HepG2 (cell line): ENCODE measurements around the gene FMNL1. TPM values are rescaled to one million over a fixed set of nuclear protein-coding genes. Genes with fewer than 3 reads are reported as not detected.

Experiments used
- ATM ChIP-seq: fragments of 450-650 bp; IDR thresholded peaks from 2 replicates; pipeline ENCODE4 v1.7.1; 2017; ENCODE audit warnings: mild to moderate bottlenecking, borderline replicate concordance
- BCLAF1 ChIP-seq: fragments of 450-650 bp; IDR thresholded peaks from 2 replicates; pipeline ENCODE4 v1.6.1; 2017; ENCODE audit warnings: mild to moderate bottlenecking
- CC2D1A ChIP-seq: sonication (generic); formaldehyde crosslinking; IDR thresholded peaks from 2 replicates; pipeline ENCODE4 v1.8.1; 2023; ENCODE audit warnings: mild to moderate bottlenecking, missing genetic modification reagents
- JUND ChIP-seq: sonication (generic); formaldehyde crosslinking; IDR thresholded peaks from 2 replicates; pipeline ENCODE4 v1.8.0; 2022; ENCODE audit warnings: mild to moderate bottlenecking, missing genetic modification reagents
- MAX ChIP-seq: IDR thresholded peaks from 2 replicates; pipeline ENCODE4 v1.6.1; 2012; ENCODE audit warnings: inconsistent platforms
- MYNN ChIP-seq: sonication (generic); formaldehyde crosslinking; IDR thresholded peaks from 2 replicates; pipeline ENCODE4 v1.4.0; 2020; ENCODE audit warnings: mild to moderate bottlenecking, low read depth, missing genetic modification reagents
- PATZ1 ChIP-seq: sonication (generic); formaldehyde crosslinking; IDR thresholded peaks from 2 replicates; pipeline ENCODE4 v1.4.0; 2020; ENCODE audit warnings: missing genetic modification reagents
- ZBTB26 ChIP-seq: IDR thresholded peaks from 2 replicates; pipeline ENCODE4 v1.6.1; 2016; ENCODE audit warnings: missing compliant biosample characterization, missing genetic modification reagents, borderline replicate concordance
- ZNF24 ChIP-seq: fragments of 450-650 bp; IDR thresholded peaks from 2 replicates; pipeline ENCODE4 v1.6.1; 2017; ENCODE audit warnings: antibody characterized with exemption, mild to moderate bottlenecking
- ZNF274 ChIP-seq: sonication (generic); formaldehyde crosslinking; IDR thresholded peaks from 2 replicates; pipeline ENCODE4 v1.5.1; 2020; ENCODE audit warnings: mild to moderate bottlenecking, missing genetic modification reagents
- ZNF407 ChIP-seq: sonication (generic); formaldehyde crosslinking; IDR thresholded peaks from one replicate; pipeline ENCODE4 v1.5.1; 2020; ENCODE audit warnings: mild to moderate bottlenecking, missing genetic modification reagents; ENCODE audit errors: not compliant biosample characterization
- ZNF703 ChIP-seq: sonication (generic); formaldehyde crosslinking; IDR thresholded peaks from 2 replicates; pipeline ENCODE4 v1.5.1; 2020; ENCODE audit warnings: missing genetic modification reagents, mild to moderate bottlenecking, moderate library complexity, borderline replicate concordance
- ZNF891 ChIP-seq: sonication (generic); formaldehyde crosslinking; IDR thresholded peaks from 2 replicates; pipeline ENCODE4 v1.5.0; 2020; ENCODE audit warnings: mild to moderate bottlenecking, missing genetic modification reagents
- ZSCAN25 ChIP-seq: sonication (generic); formaldehyde crosslinking; IDR thresholded peaks from 2 replicates; pipeline ENCODE4 v1.8.0; 2022; ENCODE audit warnings: mild to moderate bottlenecking, missing genetic modification reagents
- polyA plus RNA-seq, 8 experiments: library from polyadenylated mRNA; depleted of rRNA in 3 of 8; stranded (reverse) in 7 of 8; unstranded in 1 of 8; fragments of >200 nt; fragmentation: Illumina TruSeq in 4 of 8; extraction: Trizol in 4 of 8; gene quantifications; 2 replicates each; pipeline versions ENCODE4 v1.2.1 to v1.2.3, GENCODE V29; 2011 to 2016; ENCODE audit warnings: low read depth in 4 of 8, missing spikeins in 1 of 8, mixed read lengths in 1 of 8; ENCODE audit not compliant: insufficient read depth in 1 of 8
- total RNA-seq, 5 experiments: library from RNA; depleted of rRNA; stranded (reverse); fragments of >200 nt; fragmentation: Illumina TruSeq; extraction: Trizol; gene quantifications; 2 replicates each; pipeline ENCODE4 v1.2.3, GENCODE V29; 2016; ENCODE audit warnings: low read depth in 1 of 5

Gene FMNL1
- total and polyA plus RNA-seq, 2 of the 13 experiments (the other 11 are each of a cell fraction or from before 2014, with no cell fraction given), result 0.53 to 0.70 TPM

- TF ChIP-seq ZNF407 (CRISPR knock-in tag) (peak; percentile 27), BCLAF1 (no peak), PATZ1 (CRISPR knock-in tag) (peak; percentile 85), JUND (no peak), ZSCAN25 (CRISPR knock-in tag) (0 out of 2 replicates have a peak, but pooled peaks have one; percentile 32), MAX (0 out of 2 replicates have a peak, but pooled peaks have one; percentile 3), ZBTB26 (CRISPR knock-in tag) (no peak), ZNF274 (CRISPR knock-in tag) (peak; percentile 34; the same call in 1 of the 2 replicates), ZNF24 (no peak), ATM (no peak), ZNF891 (CRISPR knock-in tag) (0 out of 2 replicates have a peak, but pooled peaks have one; percentile 52), CC2D1A (no peak), MYNN (CRISPR knock-in tag) (no peak), ZNF703 (CRISPR knock-in tag) (0 out of 2 replicates have a peak, but pooled peaks have one; percentile 36)
These were observed 8.2 kb downstream of the FMNL1 start (continued) for GRCh38 chr17:45229681-45230409.
